Measurements from ENCODE around the gene GNL2.
"Not testable (repeated sequence)": the region's sequence is repeated elsewhere in the genome, so short reads cannot be mapped to it uniquely, and the experiment has no call there.

GNL2 gene

DNA sequence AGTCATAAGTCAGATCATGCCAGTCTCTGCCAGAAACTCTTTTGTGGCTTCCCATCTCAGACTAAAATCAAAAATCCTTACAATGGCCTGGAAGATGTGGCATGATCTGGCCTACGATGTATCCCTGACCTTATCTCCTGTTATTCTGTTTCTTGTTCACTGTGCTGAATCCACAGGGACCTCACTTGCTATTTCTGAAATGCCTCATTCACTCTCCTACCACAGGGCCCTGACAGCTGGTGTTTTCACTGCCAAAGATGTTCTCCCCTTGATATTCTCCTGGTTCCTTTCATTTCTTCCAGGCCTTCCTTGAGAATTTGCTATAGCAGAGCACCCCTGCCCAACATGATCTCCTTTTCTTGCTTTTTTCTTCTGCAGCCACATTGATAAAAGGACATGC is 37.3 kb downstream of the GNL2 start:
- no peak for DNase-seq

DNA sequence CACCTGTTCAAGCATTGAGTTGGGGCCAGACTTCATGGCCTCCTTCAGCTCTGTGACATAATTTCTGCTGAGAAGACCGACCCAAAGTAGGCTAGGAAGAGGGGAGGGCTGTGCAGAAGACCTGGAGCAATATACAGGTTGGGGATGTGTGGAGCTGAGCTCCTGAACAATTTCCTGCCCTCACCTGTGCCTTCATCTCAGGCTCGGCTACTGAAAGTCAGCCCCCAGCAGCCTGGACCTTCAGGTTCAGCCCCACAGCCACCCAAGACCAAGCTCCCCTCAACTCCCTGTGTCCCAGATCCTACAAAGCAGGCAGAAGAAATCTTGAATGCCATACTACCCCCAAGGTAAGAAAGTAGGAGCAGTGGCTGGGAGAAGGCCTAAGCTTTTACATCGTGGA is 38.3 kb downstream of the GNL2 start:
- no peak for DNase-seq

GRCh38 chr1:37556712-37557196 is 39.0 kb downstream of the GNL2 start, which contains the start of gene DNALI1:
Gene DNALI1, plus strand, starts transcription at chr1:37556940. Its CDS starts 55 bp downstream, at chr1:37556995.
- DNase-seq = peak; percentile 29

- peak; percentile 88 for DNase-seq
Observed at GRCh38 chr1:37553927-37554808, 41.6 kb downstream of the GNL2 start, which contains the start of gene SNIP1. Gene SNIP1, minus strand, starts transcription at chr1:37554293. Its CDS starts 64 bp downstream, at chr1:37554229.

GRCh38 chr1:37553598-37553926 is 42.2 kb downstream of the GNL2 start:
- no peak for DNase-seq

DNA sequence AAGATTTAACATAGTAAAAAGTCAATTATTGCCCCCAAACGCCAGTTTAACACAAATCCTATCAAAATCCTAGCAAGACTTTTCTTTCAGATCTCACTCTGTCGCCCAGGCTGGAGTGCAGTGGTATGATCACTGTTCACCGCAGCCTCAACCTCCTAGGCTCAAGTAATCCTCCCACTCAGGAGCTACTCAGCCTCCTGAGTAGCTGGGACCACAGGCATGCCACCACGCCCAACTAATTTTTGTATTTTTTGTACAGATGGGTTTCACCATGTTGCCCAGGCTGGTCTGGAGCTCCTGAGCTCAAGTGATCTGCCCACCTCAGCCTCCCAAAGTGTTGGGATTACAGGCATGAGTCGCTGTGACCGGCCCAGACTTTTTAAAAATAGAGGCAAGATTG is 46.4 kb downstream of the GNL2 start:
- DNase-seq = no peak

DNA sequence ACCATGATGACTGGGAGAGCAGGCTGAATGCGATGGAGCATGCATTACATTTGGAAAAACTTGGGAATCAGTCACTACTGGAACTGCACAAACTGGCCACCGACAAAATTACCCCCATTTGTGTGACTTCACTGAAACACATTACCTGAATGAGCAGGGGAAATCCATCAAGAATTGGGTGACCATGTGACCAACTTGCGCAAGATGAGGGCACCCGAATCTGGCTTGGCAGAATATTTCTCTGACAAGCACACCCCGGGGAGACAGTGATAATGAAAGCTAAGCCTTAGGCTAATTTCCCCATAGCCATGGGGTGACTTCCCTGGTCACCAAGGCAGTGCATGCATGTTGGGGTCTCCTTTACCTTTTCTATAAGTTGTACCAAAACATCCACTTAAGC is 50.7 kb downstream of the GNL2 start:
- DNase-seq = no peak

GRCh38 chr1:37544530-37544929 is 51.2 kb downstream of the GNL2 start:
- no peak for DNase-seq

DNA sequence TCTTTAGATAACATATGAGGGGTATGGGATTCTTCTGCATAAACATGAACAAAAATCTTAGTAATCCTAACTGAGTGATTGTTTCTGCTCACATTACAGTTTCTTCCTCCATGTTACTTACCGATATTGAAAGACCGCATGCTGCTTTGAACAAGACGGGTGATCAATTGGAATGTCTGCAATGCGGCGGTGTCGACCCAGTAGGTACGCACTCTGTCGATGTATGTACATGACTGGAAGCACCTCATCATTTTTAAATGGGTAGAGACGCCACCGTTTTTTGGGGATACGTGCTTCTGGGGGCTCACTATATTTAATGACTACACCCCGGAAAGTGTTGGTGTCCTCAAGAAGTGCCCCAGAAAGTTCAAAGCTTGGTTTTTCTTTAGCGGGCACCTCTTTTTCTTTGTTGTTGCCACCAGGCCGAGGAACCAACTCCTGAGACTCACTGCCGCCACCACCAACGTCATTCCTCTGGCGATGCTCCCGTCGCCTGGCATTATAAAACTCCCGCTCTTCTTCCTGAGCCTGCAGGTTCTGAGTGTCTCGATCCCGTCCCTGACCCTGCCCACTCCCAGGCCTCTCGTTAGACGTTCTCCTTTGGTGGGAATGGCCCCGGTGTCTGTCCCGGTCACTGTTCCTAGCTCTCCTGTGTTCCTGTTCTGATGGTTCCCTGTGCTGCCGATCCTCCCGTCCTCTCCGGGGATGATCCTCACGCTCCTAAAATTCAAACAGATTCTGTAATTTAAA is 55.5 kb downstream of the GNL2 start:
- DNase-seq = no peak

DNA sequence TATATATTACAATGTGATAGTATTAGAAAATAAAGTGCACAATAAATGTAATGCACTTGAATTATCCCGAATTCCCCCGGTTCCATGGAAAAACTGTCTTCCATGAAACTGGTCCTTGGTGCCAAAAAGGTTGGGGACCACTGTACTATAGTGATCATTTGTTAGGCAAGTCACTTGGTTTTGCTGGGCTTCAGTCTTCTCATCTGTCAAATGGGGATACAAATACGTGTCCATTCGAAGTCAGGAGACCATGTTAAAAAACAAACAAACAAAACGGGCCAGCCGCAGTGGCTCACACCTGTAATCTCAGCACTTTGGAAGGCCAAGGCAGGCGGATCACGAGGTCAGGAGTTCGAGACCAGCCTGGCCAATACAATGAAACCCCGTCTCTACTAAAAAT is 56.6 kb downstream of the GNL2 start:
- not testable (repeated sequence) for DNase-seq

DNA sequence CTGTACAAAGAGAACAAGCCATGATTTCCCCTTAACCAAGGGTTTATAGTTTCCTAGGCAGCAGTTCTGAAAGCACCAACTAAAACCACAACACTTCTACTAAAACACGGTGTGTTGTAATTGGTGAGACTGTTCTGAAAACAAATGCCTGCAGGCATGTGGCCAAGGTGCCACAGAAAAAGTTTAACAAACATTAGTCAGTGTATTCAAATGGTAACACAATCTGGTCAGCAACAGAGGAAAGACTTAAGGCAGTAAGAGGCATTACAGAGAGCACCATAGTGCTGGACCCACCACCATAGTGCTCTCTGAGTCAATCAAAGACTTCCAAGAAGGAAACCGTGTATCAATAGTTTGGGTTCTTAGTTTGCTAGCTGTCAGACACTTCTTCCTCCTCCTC is 58.4 kb downstream of the GNL2 start:
- DNase-seq = no peak

DNA sequence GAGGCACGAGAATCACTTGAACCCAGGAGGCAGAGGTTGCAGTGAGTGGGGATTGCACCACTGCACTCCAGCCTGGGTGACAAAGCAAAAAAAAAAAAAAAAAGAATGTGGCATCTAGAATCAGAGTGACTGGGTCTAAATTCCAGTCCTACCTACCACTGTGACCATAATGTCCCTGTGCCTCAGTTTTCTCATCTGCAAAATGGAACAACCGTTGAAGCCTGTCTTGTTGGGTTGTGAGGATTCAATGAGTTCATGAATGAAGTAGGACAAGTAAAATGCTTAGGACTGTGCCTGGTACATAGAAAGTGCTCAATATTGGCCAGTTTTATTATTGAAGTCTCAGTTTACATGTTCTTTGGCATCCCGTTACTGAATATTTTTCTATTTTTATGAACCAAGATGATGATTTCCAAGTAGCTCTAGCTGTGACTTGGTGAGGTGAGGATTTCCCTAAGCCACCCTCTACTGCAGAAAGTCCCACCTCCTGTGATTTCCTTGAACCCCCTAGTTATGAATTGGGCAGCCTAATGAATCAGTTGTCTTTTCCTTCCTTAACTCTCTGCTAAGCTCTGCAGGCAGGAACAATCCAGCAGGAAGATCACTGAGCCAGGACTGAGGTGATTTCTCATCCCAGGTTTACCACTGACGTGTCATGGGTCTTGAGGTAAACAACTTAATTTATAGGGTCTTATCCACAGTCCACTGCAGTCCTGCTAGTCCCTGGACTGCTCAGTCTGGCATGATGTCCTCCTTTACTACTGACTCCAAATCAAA is 62.2 kb downstream of the GNL2 start:
- DNase-seq = no peak

GRCh38 chr1:37532418-37533156 is 63.1 kb downstream of the GNL2 start:
- not testable (repeated sequence) for DNase-seq

GRCh38 chr1:37529888-37530287 is 65.8 kb downstream of the GNL2 start:
- DNase-seq = not testable (repeated sequence)

- no peak for DNase-seq
Observed at GRCh38 chr1:37519613-37520012, 76.1 kb downstream of the GNL2 start.

DNA sequence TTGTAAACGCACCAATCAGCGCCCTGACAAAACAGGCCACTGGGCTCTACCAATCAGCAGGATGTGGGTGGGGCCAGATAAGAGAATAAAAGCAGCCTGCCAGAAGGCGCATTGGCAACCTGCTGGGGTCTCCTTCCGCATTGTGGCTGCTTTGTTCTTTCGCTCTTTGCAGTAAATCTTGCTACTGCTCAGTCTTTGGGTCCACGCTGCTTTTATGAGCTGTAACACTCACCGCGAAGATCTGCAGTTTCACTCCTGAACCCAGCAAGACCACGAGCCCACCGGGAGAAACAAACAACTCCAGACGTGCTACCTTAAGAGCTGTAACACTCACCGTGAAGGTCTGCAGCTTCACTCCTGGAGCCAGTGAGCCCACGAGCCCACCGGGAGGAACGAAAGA is 76.8 kb downstream of the GNL2 start:
- DNase-seq = peak; percentile 54

- not testable (repeated sequence) for DNase-seq
Observed at GRCh38 chr1:37518241-37518640, 77.5 kb downstream of the GNL2 start.

- no peak for DNase-seq
Observed at GRCh38 chr1:37517569-37517968, 78.2 kb downstream of the GNL2 start.

Measured in activated T-cell treated with anti-CD3 and anti-CD28 coated beads, Interleukin-2, amount 50 U/mL, for 1 hour (primary cell).